Activated naive CD4-positive, alpha-beta T cell (primary cell): Measurements from ENCODE around the gene MPP4.

Experiments used
- DNase-seq, 4 experiments: peaks; one replicate each; lab custom pipeline; 2025; lab: John Stamatoyannopoulos, UW

MPP4 gene

GRCh38 chr2:201622306-201622970 lies 76.0 kb downstream of the MPP4 start:
- no peak for DNase-seq

GRCh38 chr2:201621293-201621999 lies 77.0 kb downstream of the MPP4 start:
- no peak for DNase-seq

GRCh38 chr2:201618744-201619662 lies 79.4 kb downstream of the MPP4 start:
- no peak for DNase-seq

- no peak for DNase-seq
Observed at GRCh38 chr2:201608021-201608420, 90.4 kb downstream of the MPP4 start.

- no peak for DNase-seq
Observed at GRCh38 chr2:201607568-201607967, 90.9 kb downstream of the MPP4 start.

GRCh38 chr2:201600906-201601305 lies 97.5 kb downstream of the MPP4 start:
- DNase-seq, result no peak

- no peak for DNase-seq
Observed at GRCh38 chr2:201597397-201597796, 101.0 kb downstream of the MPP4 start.
